ENCODE data around the gene SYNGR3.
"Not testable (repeated sequence)": the region's sequence is repeated elsewhere in the genome, so short reads cannot be mapped to it uniquely, and the experiment has no call there.

SYNGR3 gene

DNA sequence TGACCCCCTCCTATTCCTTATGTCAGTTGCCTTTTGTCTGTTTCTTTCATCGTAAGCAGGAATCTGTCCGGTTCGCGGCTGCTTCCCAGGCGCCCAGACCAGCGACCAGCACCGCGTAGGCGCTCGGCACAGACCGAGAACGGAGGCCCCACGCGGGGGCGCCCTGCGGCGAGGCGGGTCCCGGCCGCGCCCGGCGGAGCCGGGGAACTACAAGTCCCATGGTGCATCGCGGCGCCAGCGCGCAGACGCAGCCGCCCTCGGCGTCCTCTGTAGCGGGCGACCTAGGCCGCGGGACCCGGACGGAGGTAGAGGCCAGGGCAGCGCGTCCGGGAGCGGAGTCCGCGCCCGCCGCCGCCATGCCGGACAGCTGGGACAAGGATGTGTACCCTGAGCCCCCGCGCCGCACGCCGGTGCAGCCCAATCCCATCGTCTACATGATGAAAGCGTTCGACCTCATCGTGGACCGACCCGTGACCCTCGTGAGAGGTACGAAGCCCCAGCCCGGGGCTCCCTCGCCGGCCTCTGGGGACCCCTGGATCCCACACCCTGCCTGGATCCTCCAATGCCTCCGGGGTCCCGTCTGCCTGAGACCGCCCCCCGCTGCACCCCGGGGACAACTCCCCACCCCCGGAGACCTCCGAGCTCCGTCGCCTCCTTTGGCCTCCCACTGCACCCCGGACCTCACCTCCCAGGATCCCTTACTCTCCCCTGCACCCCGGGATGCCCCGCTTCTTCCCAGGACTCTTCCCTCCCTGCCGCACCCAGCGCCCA lies 30.3 kb upstream of the SYNGR3 start, which contains the start of gene NDUFB10:
TSS of gene NDUFB10 (plus strand) at position 270 of the 771 bp plus-strand sequence. CDS start at position 357, 87 bp downstream.
- DNase-seq, result peak; percentile 56

DNA sequence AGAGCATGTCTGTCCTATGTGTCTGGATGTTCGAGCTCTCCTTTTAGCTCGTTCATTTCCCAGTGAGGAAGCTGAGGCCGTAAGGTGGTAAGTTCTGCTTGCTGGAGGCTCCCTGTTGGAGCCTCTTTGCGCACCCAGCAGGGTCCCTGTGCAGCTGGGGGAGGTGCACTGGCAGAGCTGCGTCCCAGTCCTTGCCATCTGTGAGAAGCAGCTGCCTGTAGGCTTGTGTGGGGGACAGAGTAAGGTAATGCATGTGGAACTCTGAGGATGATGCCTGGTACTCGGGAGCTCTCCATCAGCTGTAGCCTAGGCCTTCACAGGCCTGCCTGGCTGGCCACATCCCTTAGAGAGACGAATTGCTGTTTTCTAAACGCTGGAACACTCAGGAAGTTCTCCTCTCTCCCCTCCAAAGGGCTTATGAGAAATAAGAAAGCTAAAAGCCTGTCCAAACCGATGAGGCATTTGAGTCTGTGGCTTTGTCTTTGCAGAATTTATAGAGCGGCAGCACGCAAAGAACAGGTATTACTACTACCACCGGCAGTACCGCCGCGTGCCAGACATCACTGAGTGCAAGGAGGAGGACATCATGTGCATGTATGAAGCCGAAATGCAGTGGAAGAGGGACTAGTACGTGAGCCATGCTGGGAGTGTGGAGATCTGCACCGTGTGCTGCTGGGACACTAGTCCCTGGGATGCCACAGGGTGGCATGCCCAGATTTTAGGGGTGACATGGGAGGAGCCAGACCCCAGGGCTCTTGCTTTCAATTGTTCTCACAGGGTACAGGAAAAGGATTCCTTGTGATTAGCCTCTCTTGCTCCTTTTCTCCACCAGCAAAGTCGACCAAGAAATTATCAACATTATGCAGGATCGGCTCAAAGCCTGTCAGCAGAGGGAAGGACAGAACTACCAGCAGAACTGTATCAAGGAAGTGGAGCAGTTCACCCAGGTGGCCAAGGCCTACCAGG lies 28.8 kb upstream of the SYNGR3 start:
- DNase-seq, result no peak

DNA sequence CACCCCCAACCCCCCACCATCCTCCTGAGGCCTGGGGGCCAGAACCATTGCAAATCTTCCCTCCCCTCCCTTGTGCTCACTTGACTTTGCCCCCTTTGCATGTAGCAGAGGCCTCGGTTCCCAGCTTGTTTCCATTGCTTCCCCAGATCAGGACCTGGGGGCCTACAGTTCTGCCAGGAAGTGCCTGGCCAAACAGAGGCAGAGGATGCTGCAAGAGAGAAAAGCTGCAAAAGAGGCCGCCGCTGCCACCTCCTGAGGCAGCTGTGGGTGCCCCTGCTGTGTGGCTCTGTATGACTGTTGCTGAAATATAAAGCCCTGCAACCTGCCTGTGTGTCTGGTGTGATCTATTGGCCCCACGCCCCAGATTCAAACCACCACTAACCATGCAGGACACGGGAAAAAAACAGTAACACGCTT lies 28.1 kb upstream of the SYNGR3 start:
- DNase-seq, result no peak

DNA sequence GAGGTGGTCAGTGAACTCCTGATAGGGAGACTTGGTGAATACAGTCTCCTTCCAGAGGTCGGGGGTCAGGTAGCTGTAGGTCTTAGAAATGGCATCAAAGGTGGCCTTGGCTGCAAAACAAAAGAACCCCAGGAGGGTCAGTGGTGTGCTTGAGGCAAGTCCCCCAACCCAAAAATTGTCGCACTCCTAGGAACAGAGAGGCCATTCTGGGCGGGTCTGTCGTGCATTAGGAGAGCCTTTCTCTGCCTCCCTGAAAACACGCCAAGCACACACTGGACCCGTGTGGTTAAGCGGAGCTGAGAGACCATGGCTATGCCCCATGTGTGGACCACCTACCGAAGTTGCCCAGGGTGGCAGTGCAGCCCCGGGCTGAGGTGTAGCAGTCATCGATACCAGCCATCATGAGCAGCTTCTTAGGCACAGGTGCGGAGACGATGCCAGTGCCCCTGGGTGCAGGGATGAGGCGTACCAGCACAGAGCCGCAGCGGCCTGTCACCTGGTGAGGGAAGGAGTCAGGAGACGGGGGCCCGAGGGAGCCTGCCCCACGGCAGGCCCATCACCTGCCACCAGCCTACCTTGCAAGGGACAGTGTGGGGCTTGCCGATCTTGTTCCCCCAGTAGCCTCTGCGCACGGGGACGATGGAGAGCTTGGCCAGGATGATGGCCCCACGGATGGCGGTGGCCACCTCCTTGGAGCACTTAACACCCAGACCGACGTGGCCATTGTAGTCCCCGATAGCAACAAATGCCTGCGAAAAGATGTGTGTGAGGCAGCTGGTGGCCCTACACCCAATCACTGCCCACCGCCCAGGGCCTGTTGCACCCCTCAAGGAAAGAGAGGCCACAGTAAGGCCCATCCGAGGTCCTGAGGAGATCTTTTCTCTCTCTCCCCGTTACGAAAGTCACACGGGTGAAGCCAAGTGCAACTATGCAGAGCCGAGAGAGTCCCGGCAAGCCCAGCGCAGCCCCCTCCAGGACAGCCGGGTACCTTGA lies 27.3 kb upstream of the SYNGR3 start:
- not testable (repeated sequence) for DNase-seq

DNA sequence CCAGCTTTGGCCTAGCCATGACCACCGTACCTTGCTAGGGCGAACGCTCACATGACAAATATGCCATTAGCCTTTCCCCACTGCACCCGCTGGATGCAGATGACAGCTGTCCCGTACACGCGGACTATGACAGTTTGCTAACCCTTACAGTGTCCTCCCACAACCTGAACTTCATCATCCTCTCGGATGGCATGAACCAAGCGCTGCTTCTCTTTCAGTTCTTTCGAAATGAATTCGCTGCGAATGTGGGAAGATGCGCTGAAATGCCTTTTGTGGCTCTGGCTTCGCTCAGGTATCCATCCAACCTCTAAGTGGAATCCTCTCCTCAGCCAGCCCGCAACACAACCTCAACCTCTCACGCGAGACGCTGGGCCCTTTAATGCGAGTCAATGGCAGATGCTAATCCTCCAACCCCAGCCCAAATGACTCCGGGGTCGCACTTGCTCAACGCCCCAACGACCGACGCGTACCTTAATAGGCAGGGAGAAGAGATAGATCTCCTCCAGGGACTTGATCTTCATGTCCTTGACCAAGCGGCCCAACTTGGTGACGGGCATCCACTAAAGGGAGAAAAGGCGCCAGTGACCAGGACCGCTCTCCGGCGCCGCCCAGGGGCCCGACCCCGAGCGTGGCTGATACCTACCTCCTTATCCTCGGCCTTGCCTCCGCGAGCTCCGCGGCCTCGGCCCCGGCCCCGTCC lies 25.8 kb upstream of the SYNGR3 start:
- DNase-seq, result no peak

DNA sequence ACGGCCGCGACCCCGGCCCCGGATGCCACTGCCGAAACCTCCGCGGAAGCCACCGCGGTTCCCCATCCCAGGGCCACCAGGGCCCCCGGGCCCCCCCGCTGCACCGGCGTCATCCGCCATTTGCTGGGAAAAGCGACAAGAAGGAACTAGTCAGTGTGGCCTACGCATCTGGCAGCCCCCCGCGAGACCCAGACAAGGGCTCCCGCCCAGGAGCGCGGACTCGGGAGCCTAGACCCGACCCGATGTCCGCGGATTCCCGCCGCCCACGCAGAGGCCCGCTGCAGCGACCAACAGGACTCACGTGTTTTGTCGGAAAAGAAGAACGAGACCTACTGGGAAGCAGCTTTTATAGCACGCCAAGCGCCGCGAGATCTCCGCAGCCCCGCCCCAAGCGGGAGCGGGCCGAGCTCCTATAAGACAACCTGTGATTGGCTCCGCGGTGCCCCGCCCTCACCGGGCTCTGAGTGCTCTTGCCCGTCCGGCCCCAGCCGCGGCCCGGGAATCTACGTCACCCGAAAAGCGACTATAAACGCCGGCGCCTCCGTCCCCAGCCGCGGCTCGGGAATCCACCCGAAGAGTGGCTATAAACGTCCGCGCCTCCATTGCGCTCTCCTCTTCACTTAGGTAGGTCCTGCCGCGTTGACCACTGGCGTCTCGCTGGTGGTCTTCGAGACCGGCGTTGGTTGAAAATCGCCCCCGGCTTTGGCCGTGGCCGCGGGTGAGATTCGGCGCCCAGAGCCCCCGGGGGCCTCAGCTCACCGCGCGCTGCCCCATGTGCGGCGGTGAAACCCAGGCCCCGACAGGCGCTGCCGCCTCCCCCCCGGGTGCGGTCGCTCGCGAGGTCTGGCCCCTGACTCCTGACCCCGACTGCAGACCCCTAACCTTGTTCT lies 25.0 kb upstream of the SYNGR3 start, which contains the start of gene RPS2:
TSS of gene RPS2 (minus strand) at position 321 of the 890 bp plus-strand sequence. CDS start at position 120, 201 bp downstream.
- peak; percentile 91 for DNase-seq

DNA sequence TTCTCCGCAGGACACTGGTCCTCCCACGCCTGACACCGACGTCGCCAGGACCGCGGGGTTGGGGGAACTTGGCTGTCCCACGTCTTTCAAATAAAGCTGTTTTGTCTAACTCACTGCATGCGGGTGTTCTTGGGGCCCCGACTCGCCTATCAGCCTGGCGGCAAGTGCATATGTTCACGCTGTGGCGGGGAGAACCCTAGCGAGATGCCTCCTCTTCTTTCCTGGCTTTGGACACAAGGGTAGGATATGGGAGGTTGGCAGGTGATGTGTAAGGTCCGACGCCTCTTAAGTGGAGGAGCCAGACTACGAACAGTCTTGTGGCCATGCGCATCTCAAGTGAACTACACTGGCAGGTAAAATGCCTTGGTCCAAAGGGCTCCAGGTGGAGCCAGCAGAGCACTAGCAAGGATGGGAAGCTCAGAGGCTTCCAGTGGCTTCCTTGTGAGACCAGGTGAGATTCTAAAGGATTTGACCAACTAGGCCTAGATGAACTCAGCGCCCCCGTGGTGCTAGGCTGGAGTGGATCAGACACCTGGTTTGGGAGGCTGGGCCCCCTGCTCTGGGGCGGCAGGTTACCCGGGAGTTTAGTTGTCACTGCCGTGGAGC lies 24.3 kb upstream of the SYNGR3 start:
- DNase-seq, result no peak

DNA sequence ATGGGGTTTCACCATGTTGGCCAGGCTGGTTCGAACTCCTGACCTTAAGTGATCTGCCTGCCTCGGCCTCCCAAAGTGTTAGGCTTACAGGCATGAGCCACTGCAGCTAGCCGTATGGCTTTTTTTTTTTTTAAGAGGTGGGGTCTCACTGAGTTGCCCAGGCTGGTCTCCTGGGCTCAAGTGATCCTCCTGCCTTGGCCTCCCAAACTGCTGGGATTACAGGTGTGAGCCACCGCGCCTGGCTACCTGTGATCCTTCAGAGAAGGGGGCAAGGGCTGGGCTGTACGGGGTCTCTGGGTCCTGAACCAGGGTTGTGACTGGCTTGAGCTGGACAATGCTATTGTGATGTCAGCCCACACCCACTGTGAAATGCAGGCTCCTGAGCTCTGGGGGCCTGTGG lies 23.3 kb upstream of the SYNGR3 start, which contains the start of gene RNF151:
TSS of gene RNF151 (plus strand) at position 397 of the 400 bp plus-strand sequence. CDS start 26 bp downstream, outside the sequence.
- DNase-seq, result no peak

DNA sequence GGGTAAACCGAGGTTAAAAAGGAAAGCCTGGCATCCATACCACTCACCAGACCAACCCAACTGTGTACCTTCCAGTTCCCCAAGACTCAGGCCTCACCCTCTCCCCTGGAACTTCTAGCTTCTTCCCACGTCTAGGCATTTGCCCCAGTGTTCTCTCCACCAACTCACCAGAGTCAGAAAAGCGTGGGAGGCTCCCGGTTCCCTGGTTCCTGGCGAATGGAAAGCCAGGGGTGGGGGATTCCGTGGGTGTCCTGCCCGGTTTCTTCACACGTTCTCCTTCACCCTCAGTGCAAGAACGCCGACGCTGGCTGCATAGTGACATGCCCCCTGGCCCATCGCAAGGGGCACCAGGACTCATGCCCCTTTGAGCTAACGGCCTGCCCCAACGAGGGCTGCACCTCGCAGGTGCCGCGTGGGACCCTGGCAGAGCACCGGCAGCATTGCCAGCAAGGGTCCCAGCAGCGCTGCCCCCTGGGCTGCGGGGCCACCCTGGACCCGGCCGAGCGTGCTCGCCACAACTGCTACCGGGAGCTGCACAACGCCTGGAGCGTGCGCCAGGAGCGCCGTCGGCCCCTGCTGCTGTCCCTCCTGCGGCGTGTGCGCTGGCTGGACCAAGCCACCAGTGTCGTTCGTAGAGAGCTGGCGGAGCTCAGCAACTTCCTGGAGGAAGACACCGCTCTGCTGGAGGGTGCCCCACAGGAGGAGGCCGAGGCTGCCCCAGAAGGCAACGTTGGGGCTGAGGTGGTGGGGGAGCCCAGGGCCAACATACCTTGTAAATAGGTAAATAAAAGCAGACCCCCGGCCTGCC lies 21.4 kb upstream of the SYNGR3 start:
- no peak for DNase-seq

DNA sequence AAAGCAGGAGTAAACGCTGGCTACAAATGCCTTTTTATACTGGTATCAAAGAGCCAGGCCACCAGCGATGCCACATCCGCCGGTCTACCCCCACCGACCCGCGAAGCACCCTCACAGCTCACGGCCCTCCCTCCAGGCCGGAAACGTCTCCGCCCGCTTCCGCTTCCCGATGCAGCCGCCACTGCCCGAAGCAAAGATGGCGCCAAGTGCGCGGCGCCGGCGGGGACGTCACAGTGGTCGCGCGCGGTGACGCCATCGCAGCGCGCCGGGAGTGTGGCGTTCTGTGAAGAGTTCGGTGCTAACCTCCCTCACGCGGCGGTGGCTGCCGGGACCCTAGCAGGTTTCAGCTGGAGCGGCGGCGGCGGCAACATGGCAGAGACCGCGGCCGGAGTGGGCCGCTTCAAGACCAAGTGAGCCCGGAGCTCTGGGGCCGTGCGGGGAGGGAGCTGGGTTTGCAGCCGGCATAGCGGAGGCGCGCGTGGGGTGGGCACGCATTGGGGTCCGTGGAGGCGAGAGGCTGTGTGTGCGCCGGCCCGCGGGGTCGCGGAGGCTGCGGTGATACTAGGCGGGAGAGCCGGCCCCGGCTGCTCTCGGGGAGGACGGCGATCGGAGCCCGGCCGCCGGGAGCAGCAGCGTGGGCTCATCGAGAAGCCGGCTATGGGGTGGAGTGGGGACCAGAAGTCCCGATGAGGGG lies 17.8 kb upstream of the SYNGR3 start, which contains the start of gene TBL3:
TSS of gene TBL3 (plus strand) at position 258 of the 694 bp plus-strand sequence. CDS start at position 370, 112 bp downstream.
- DNase-seq, result no peak

DNA sequence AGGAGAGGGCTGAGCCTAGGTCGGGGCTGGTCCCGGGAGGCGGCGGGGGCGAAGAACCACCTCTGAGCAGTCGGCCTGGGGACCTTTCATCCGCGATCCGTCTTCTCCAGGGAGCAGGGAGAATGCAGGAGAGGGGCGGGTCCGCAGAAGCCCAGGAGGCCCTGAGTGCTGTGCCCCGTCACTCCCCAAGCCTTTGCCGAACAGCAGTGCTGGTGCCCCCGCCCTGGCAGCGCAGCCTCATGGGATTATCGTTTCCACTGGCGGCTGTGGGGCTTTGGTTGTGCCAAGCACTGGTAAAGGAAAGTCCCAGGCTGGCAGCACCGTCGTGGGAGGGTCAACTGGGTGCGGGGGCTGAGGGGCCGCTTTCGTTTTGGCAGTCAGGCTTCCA lies 17.3 kb upstream of the SYNGR3 start:
- no peak for DNase-seq

DNA sequence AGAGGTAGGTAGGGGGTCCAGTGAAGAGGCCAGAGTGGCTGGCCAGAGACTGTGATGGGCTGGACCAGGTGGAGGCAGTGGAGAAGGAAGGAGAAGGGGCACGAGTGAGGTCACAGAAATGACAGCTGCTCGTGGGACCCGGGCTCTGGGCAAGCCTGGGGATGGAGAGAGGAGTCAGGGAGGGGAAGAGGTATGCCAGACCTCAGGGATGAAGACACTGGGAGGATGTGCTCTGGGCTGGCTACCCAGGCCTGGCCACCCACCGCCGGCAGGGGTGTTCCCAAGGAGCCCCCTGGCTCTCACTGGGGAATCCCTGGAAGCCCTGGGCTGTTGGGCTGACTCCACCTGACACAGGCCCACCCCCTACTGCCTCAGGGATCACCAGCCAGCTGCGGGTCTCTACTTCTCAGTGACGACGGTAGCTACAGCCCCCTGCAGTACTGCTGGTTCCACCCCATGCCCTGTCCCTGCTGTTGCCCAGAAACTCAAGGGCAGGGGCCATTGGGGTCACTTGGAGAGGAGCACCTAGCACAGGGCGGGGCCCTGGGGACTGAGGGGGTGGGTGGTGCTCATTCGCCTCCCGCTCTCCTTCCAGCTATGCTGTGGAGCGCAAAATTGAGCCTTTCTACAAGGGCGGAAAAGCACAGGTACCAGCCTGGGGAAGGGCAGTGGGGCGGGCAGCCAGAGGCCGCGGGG lies 16.2 kb upstream of the SYNGR3 start:
- DNase-seq, result no peak

DNA sequence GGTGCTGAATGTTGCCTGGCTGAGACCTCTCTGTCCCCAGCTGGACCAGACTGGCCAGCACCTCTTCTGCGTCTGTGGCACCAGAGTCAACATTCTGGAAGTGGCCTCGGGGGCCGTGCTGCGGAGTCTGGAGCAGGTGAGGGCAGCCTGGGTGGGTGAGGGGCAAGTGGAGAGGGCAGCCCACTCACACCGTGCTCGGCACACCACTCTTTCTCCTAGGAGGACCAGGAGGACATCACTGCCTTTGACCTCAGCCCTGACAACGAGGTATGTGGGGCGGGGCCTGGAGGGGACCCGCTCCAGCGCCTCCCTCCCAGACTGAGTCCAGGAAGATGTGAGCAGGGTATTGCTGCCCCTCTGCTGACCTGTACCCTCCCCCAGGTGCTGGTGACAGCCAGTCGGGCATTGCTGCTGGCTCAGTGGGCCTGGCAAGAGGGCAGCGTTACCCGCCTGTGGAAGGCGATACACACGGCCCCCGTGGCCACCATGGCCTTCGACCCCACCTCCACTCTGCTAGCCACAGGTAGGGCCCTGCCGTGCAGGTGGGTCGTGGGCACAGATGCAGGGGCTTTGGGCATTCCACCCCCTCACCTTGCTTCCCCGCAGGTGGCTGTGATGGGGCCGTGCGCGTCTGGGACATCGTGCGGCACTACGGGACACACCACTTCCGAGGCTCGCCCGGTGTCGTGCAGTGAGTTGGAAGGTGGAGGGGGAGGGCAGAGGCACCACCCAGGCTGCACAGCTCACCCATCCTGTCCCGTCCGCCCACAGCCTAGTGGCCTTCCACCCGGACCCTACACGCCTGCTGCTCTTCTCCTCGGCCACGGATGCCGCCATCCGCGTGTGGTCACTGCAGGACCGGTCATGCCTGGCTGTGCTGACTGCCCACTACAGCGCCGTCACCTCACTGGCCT lies 15.4 kb upstream of the SYNGR3 start:
- no peak for DNase-seq

DNA sequence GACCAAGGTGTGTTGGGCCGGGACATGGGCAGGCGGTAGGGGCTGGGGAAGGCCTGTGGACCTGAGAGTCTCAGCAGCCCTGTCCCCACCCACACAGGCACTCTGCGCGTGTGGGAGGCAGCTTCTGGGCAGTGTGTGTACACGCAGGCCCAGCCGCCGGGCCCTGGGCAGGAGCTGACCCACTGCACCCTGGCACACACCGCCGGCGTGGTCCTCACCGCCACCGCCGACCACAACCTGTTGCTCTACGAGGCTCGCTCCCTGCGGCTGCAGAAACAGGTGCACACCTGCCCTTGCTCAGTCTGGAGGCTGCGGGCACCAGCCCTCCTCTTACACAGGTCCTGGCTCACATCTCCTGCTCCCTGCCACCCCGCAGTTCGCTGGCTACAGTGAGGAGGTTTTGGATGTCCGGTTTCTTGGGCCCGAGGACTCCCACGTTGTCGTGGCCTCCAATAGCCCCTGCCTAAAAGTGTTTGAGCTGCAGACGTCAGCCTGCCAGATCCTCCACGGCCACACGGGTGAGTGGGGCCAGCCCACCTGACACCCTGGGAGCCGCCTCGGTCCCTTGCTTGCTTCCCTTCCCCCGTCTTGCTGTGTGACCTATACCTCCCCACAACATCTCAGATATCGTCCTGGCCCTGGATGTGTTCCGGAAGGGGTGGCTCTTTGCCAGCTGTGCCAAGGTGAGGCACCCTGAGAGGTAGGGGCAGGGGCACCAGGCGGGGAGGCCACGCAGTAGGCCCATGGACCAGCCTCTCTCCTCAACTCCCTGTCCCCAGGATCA lies 14.1 kb upstream of the SYNGR3 start:
- no peak for DNase-seq

DNA sequence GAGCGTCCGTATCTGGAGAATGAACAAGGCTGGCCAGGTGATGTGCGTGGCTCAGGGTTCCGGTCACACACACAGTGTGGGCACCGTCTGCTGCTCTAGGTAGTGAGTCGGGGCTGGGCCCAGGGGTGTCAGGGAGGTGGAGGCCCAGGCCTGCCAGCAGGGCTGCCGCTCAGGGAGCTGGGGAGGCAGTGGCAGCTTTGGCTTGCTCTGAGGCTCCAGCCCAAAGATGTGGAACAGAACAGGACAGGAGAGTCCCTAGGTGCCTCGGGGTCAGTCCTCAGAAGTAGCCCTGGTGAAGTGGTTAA lies 13.6 kb upstream of the SYNGR3 start:
- no peak for DNase-seq

Measured in NCI-H1436 treated with DMSO at 0.1 percent for 48 hours (cell line).